Thymus (tissue), 14 donors: Measurements from ENCODE around the gene CDC6. TPM values are rescaled to one million over a fixed set of nuclear protein-coding genes. Genes with fewer than 3 reads are reported as not detected.
A peak's percentile ranks its signal among the peaks of the same experiment; 100 is the strongest.

ENCODE experiments used
- DNase-seq, 9 donors: peaks; one replicate each; pipeline ENCODE4 v3.0.0-alpha.2; 2013; ENCODE audit warnings: low spot score in 9 of 9, low read depth in 6 of 9, missing footprints in 1 of 9
- H3K27ac ChIP-seq, 2 donors: one replicate each; pipeline ENCODE4 v1.5.1; 2013; ENCODE audit warnings: control low read depth in 1 of 2, low read depth in 1 of 2, low read length in 1 of 2, mild to moderate bottlenecking in 1 of 2, moderate library complexity in 1 of 2
- H3K27me3 ChIP-seq, 2 donors: one replicate each; pipeline ENCODE4 v1.5.1; 2013; ENCODE audit warnings: low read length in 1 of 2; ENCODE audit not compliant: control insufficient read depth in 2 of 2, insufficient read depth in 1 of 2
- H3K36me3 ChIP-seq, 2 donors: one replicate each; pipeline ENCODE4 v1.5.1; 2013; ENCODE audit warnings: low read length in 1 of 2, mild to moderate bottlenecking in 1 of 2, moderate library complexity in 1 of 2; ENCODE audit not compliant: control insufficient read depth in 2 of 2, insufficient read depth in 2 of 2
- H3K4me1 ChIP-seq, 2 donors: one replicate each; pipeline ENCODE4 v1.5.1; 2013; ENCODE audit warnings: low read length in 2 of 2; ENCODE audit not compliant: control insufficient read depth in 2 of 2, insufficient read depth in 2 of 2
- H3K4me3 ChIP-seq, 2 donors: one replicate each; pipeline ENCODE4 v1.5.1; 2013; ENCODE audit warnings: low read length in 2 of 2, control low read depth in 1 of 2, mild to moderate bottlenecking in 1 of 2
- H3K9me3 ChIP-seq, 2 donors: one replicate each; pipeline ENCODE4 v1.5.1; 2013; ENCODE audit warnings: low read length in 1 of 2, mild to moderate bottlenecking in 1 of 2; ENCODE audit not compliant: control insufficient read depth in 2 of 2, insufficient read depth in 1 of 2
- WGBS: extraction: QIAGEN DNeasy Blood & Tissue Kit; methylation state at CpG from one replicate; pipeline ENCODE4 v1.1.7; 2013; 5-methylcytosine and 5-hydroxymethylcytosine counted together
- long read RNA-seq, 10 donors: transcript quantifications; one replicate each; lab custom pipeline, GENCODE V29; 2026
- polyA plus RNA-seq: library from polyadenylated mRNA; stranded (reverse); fragments of 200-250 nt; gene quantifications from one replicate; pipeline ENCODE4 v1.2.3, GENCODE V29; 2013
- total RNA-seq: library from RNA; stranded (reverse); fragments of 120-200 nt; gene quantifications from one replicate; pipeline ENCODE4 v1.2.4, GENCODE V29; 2013
- donor health status: healthy.

CDC6 gene
- 24.5 TPM for total RNA-seq
- polyA plus RNA-seq, result 1.3 TPM
- long read RNA-seq, donor 1, full-length matches to known transcripts, result 1 of 1 reads
- long read RNA-seq, donor 1, partial matches to known transcripts, result 0 of 1 reads
- long read RNA-seq, donor 1, other reads (novel, unspliced or antisense), result 0 of 1 reads
- long read RNA-seq, donor 2, result 0 reads
- long read RNA-seq, donor 3, full-length matches to known transcripts, result 14 of 14 reads
- long read RNA-seq, donor 3, partial matches to known transcripts, result 0 of 14 reads
- long read RNA-seq, donor 3, other reads (novel, unspliced or antisense), result 0 of 14 reads
- long read RNA-seq, donor 4, full-length matches to known transcripts, result 8 of 8 reads
- long read RNA-seq, donor 4, partial matches to known transcripts, result 0 of 8 reads
- long read RNA-seq, donor 4, other reads (novel, unspliced or antisense), result 0 of 8 reads
- long read RNA-seq, donor 5, full-length matches to known transcripts, result 14 of 21 reads
- long read RNA-seq, donor 5, partial matches to known transcripts, result 7 of 21 reads
- long read RNA-seq, donor 5, other reads (novel, unspliced or antisense), result 0 of 21 reads
- long read RNA-seq, donor 6, full-length matches to known transcripts, result 10 of 10 reads
- long read RNA-seq, donor 6, partial matches to known transcripts, result 0 of 10 reads
- long read RNA-seq, donor 6, other reads (novel, unspliced or antisense), result 0 of 10 reads
- long read RNA-seq, donor 7, full-length matches to known transcripts, result 9 of 9 reads
- long read RNA-seq, donor 7, partial matches to known transcripts, result 0 of 9 reads
- long read RNA-seq, donor 7, other reads (novel, unspliced or antisense), result 0 of 9 reads
- long read RNA-seq, donor 8, full-length matches to known transcripts, result 3 of 3 reads
- long read RNA-seq, donor 8, partial matches to known transcripts, result 0 of 3 reads
- long read RNA-seq, donor 8, other reads (novel, unspliced or antisense), result 0 of 3 reads
- long read RNA-seq, donor 9, full-length matches to known transcripts, result 9 of 9 reads
- long read RNA-seq, donor 9, partial matches to known transcripts, result 0 of 9 reads
- long read RNA-seq, donor 9, other reads (novel, unspliced or antisense), result 0 of 9 reads
- long read RNA-seq, donor 10, full-length matches to known transcripts, result 9 of 9 reads
- long read RNA-seq, donor 10, partial matches to known transcripts, result 0 of 9 reads
- long read RNA-seq, donor 10, other reads (novel, unspliced or antisense), result 0 of 9 reads

- Histone ChIP-seq H3K9me3 (no peaks in the 10 kb centered on the region), H3K4me3 (peak within 1 kb of the TSS; percentile 49 to 60), H3K36me3 (peaks cover 4 to 26% of the 10 kb centered on the region in 2 donors), H3K27me3 (no peaks in the 10 kb centered on the region), H3K4me1 (peaks cover 6 to 15% of the 10 kb centered on the region in 2 donors), H3K27ac (peak within 1 kb of the TSS; percentile 37 to 61)
- peak; percentile 95 to 100 (median 99) for DNase-seq
- under 1% methylated on average over 47 of the region's 47 CpGs for WGBS
Measured at GRCh38 chr17:40287494-40288369, at the start of gene CDC6. Gene CDC6 (plus strand): TSS chr17:40287879. CDS start chr17:40289421, 1,542 bp downstream.

GRCh38 chr17:40241252-40241834 lies 46.3 kb upstream of the CDC6 start:
- 96% methylated on average over 4 of the region's 4 CpGs for WGBS
- Histone ChIP-seq H3K9me3 (no peaks in the 10 kb centered on the region), H3K4me1 (peaks cover 0 to 2% of the 10 kb centered on the region in 2 donors), H3K36me3 (peaks cover 3 to 4% of the 10 kb centered on the region in 2 donors), H3K27ac (no peak overlapping the region), H3K4me3 (no peak overlapping the region), H3K27me3 (no peaks in the 10 kb centered on the region)
- no peak for DNase-seq

- H3K36me3 ChIP-seq, result peaks cover 0 to 3% of the 10 kb centered on the region in 2 donors
- H3K9me3 ChIP-seq, result no peaks in the 10 kb centered on the region
- no peak for DNase-seq
- H3K4me1 ChIP-seq, result peaks cover 0 to 2% of the 10 kb centered on the region in 2 donors
- 98% methylated on average over 3 of the region's 3 CpGs for WGBS
- H3K27ac ChIP-seq, result no peak overlapping the region
- no peak overlapping the region for H3K4me3 ChIP-seq
- H3K27me3 ChIP-seq, result no peaks in the 10 kb centered on the region
Measured at GRCh38 chr17:40242774-40243173, 44.9 kb upstream of the CDC6 start.

- DNase-seq, result no peak
- Histone ChIP-seq H3K27ac (no peak overlapping the region), H3K36me3 (peaks cover 0 to 3% of the 10 kb centered on the region in 2 donors), H3K4me1 (peaks cover 0 to 2% of the 10 kb centered on the region in 2 donors), H3K27me3 (no peaks in the 10 kb centered on the region), H3K4me3 (no peak overlapping the region), H3K9me3 (no peaks in the 10 kb centered on the region)
- WGBS, result 99% methylated on average over 3 of the region's 3 CpGs
Measured at GRCh38 chr17:40243761-40244160, 43.9 kb upstream of the CDC6 start.

GRCh38 chr17:40244255-40244654 lies 43.4 kb upstream of the CDC6 start:
- Histone ChIP-seq H3K4me3 (no peak overlapping the region), H3K4me1 (peaks cover 0 to 2% of the 10 kb centered on the region in 2 donors), H3K9me3 (no peaks in the 10 kb centered on the region), H3K27me3 (no peaks in the 10 kb centered on the region), H3K36me3 (peaks cover 0 to 3% of the 10 kb centered on the region in 2 donors), H3K27ac (no peak overlapping the region)
- WGBS, result 97% methylated on average over 4 of the region's 4 CpGs
- DNase-seq, result no peak

GRCh38 chr17:40247926-40248495 lies 39.7 kb upstream of the CDC6 start:
- no peak overlapping the region for H3K4me3 ChIP-seq
- H3K27me3 ChIP-seq, result no peaks in the 10 kb centered on the region
- 96% methylated on average over 7 of the region's 7 CpGs for WGBS
- peaks cover 0 to 3% of the 10 kb centered on the region in 2 donors for H3K36me3 ChIP-seq
- no peaks in the 10 kb centered on the region for H3K9me3 ChIP-seq
- H3K4me1 ChIP-seq, result peaks cover 0 to 2% of the 10 kb centered on the region in 2 donors
- H3K27ac ChIP-seq, result no peak overlapping the region
- DNase-seq, result no peak

- Histone ChIP-seq H3K9me3 (no peaks in the 10 kb centered on the region), H3K27ac (no peak overlapping the region), H3K4me1 (peaks cover 0 to 2% of the 10 kb centered on the region in 2 donors), H3K4me3 (no peak overlapping the region), H3K36me3 (peaks cover 0 to 5% of the 10 kb centered on the region in 2 donors), H3K27me3 (no peaks in the 10 kb centered on the region)
- WGBS, result 96% methylated on average over 1 of the region's 1 CpG
- no peak for DNase-seq
Measured at GRCh38 chr17:40248507-40248906, 39.2 kb upstream of the CDC6 start.

GRCh38 chr17:40251576-40251975 lies 36.1 kb upstream of the CDC6 start:
- no peak overlapping the region for H3K27ac ChIP-seq
- no peak overlapping the region for H3K4me3 ChIP-seq
- peaks cover 4 to 7% of the 10 kb centered on the region in 2 donors for H3K36me3 ChIP-seq
- no peak for DNase-seq
- H3K4me1 ChIP-seq, result no peaks in the 10 kb centered on the region
- H3K9me3 ChIP-seq, result no peaks in the 10 kb centered on the region
- no peaks in the 10 kb centered on the region for H3K27me3 ChIP-seq
